Activated gamma-delta T cell treated with Interleukin-2 at 50 U/mL for 16 hours (primary cell): ENCODE data around the gene PTTG1IP.
"Not testable (repeated sequence)": the region's sequence is repeated elsewhere in the genome, so short reads cannot be mapped to it uniquely, and the experiment has no call there.

Experiments
- DNase-seq: peaks from one replicate; pipeline ENCODE4 v3.0.0-alpha.2; 2020

PTTG1IP gene

GRCh38 chr21:44879238-44879637, 5.7 kb upstream of the PTTG1IP start:
- DNase-seq = not testable (repeated sequence)

DNA sequence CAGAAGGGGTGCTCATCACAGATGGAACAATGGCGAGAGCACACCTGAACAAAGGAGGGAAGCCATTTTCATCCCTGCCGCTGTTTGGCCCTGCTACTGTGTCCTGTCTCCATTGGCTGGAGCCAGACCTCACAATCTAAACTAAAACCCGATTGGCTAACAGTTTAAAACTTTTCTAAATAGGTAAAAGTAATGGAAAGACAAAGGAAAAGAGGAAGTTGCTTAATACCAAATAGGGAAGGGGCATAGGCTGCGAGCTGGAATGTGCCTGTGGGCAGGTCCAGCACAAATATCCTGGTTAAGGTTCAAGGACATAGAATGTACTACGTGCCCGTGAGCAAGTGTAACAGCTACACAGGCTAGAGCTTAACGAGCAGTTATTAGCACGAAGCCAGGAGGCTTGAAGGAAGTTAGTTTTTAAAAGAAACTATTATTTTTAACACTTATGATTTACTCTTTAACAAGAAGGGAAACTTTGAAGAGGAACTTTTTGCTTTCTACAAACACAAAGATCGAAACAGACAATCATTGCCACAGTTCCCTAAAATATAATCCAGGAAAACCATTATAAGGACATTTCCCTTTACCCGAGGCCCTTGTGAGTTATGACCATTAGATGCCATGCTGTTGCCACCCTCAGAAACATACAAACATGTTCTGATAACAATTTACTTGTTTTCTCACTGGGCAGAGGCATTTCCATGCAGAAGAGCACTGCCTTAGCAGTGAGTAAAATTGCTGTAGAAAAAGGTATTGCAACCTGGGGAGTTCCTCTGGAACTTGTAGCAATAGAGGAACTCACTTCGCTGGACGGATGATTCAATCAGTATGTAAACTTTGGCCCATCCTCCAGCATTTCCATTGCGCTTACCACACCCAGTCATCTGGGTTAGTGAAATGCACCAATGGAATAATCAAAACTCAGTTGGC, 4.8 kb upstream of the PTTG1IP start:
- no peak for DNase-seq

- no peak for DNase-seq
These were observed 3.5 kb upstream of the PTTG1IP start for GRCh38 chr21:44876849-44877575.

- DNase-seq = no peak
These were observed 1.8 kb upstream of the PTTG1IP start for GRCh38 chr21:44875316-44875700.

DNA sequence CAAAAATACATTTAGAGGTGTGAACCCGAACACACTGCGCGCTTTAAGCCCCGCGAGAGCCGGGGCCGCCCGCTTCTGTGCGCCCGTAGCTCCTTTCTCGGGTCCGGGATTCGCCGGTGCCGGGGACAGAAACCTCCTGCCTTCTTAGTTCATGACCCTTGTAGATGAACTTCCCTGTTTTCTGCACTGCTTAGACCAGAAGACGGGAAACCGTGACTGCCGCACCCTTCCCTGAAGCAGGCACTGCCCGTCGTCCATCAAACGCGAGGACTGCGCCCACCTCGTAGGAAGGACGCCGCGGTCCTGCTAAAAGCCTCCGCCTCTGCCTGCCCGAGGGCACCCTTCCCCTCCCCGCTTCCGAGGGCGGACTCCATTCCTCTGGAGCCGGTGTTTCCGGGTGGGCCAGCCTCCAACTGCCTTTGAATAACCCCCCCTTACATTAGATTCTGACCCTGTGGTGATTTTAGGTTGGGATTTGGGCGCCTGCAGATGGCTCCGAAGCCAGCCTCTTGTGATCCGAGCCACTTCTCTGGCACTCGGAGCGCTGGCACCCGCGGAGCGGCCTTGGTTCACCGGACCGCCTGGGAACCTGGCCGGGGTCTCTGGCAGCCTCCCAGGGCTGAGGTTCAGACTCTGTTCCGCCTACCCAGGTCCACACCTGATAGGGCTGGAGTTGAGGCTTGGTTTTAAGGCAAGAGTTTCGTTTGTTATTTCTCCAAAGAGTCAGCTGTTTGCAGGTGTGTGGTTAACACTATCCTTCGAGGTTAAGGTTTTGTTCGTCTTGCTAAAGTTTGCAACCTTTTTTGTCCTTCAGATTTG, 1.2 kb upstream of the PTTG1IP start:
- no peak for DNase-seq

GRCh38 chr21:44874240-44874496, 678 bp upstream of the PTTG1IP start:
- DNase-seq = no peak

GRCh38 chr21:44872649-44873355, 688 bp downstream of the PTTG1IP start:
- DNase-seq = no peak

GRCh38 chr21:44872323-44872648, 1.2 kb downstream of the PTTG1IP start:
- no peak for DNase-seq

GRCh38 chr21:44871576-44872269, 1.8 kb downstream of the PTTG1IP start:
- no peak for DNase-seq

DNA sequence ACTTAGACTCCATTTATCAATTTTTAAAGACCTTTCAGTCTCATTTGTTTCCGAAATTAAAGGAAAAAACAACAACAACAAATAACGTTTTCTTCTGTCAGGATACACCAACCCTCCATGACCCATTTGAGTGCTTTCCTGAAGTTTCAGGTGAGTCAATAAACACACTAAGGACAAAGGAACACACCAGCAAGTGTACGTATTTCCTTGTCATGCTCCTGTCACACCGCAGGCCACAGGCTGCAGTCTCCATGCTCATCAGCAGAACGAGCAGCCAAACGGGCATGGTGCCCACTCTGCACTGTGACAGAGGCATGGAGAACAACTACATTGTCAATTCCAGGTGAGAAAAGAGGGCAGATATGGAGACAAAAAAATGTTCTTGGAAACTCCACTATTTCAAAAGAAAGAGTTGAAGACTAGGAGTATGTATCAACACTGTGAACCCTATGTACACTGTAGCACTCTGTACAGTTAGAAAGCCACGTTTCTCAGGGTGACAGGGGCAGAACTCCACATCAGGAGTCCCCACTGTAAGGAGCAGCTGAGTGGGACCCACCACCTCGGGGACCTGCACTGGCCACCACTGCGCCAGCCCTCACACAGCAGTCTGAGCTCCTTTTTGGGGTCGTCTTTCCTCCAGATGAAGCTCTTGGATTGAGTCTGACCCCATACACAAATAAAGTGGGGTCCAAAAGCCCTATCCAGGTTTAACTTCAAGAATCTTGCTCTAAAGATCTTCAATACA, 2.6 kb downstream of the PTTG1IP start:
- no peak for DNase-seq

- no peak for DNase-seq
These were observed 3.4 kb downstream of the PTTG1IP start for GRCh38 chr21:44869781-44870747.

- DNase-seq = no peak
These were observed 4.8 kb downstream of the PTTG1IP start for GRCh38 chr21:44868707-44869106.

DNA sequence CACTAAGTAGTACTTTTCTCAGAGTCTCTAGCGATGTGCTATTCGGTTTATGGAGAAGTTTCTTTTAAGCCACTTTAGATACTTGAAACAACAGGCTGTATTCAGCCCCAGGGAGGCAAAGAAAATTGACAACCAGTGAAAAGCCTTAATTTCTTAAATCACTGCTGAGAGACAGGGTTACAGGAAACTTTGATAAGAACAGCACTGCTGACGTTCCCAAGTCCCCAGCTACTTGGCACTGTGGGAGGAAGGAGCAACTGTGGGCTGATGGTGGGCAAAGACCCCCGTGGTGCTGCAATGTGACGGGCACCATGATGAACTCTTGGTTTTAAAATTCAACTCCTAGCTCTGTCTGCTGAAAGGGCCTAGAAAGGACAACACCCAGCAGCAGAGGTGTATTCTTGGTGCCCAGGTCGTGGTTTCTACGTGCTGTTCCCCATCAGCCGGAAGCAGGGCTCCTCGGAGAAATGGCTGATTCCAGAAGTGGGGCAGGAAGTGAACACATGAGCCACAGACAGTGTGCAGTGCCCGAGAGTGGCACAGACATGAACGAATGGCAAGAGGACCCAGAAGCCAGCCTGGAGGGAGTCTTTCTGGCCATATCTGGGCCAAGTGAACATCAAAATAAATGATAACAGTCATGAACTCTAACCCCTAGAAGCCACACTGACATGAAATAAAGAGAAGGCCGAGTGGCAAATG, 5.3 kb downstream of the PTTG1IP start:
- peak; percentile 52 for DNase-seq

DNA sequence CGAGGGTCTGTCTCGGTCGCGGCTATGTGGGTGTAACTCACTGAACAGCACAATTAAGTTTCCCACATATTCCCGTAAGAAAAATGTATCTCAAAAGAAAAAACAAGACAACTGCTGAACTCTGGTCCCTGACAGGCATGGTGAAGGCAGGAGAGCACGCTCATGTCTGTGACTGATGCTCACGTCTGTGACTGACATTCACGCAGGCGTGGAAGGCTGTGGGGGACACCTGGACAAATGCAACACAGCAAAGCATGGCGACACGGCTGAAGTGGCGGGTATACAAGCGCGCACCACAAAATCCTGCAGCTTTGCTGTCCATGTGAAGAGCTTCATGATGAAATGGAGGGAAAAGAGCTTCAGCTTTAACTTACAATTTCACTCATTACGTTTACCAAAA, 6.0 kb downstream of the PTTG1IP start:
- DNase-seq = no peak

DNA sequence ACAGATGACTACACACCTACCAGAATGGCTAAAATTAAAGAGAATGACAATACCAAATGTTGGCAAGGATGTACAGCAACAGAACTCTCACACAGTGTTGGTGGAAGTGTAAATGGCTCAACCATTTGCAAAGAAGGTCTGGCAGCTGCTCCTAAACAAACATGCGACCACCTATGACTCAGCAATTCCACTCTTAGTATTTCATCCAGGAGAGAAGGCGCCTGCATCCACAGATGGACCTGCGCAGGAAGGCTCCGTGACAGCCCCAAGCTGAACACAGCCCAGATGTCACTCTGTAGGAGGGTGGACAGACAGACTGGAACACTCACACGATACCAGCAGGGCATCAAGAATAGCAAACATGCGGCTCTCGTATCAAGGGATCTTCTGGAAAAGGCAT, 6.7 kb downstream of the PTTG1IP start:
- DNase-seq = no peak

- no peak for DNase-seq
These were observed 7.8 kb downstream of the PTTG1IP start for GRCh38 chr21:44865561-44866280.

DNA sequence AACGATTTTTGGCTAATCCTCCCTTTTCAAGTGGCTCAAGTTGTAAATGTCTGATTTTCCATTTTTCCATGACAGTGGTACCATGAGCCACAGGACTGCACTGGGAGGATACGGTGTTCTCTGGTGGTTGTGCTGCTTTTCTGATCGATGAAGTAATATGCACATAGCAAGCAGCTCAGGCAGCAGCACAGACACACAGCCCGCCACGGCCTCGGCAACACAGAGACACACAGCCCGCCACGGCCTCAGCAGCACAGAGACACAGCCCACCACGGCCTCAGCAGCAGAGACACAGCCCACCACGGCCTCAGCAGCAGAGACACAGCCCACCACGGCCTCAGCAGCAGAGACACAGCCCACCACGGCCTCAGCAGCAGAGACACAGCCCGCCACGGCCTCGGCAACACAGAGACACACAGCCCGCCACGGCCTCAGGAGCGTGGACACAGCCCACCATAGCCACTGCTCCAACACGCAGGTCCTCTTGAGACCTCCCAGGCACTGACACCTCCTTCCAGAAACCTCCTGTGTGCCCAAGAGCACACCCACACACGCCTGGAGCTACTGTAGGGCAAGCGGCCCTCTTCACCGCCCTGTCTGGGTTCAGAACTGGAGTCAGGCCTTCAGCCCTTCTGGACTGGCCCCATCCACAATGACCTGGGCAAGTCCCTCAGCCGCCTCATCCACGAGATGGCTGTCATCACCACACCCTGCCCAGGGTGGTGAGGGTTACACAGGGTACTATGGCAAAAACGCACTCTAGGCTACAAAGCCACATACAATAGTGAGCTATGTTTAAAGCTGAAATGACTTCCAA, 10.4 kb downstream of the PTTG1IP start:
- DNase-seq = no peak

GRCh38 chr21:44858791-44859190, 14.7 kb downstream of the PTTG1IP start:
- DNase-seq = no peak
